Mucosa of descending colon (tissue), 3 donors: ENCODE measurements around the gene TMEM215. TPM values are rescaled to one million over a fixed set of nuclear protein-coding genes. Genes with fewer than 3 reads are reported as not detected.

Source experiments
- ATAC-seq: fragments of 200-7000 bp; cut with Tn5 transposase; one replicate; pipeline ENCODE4 v1.9.1; 2020; ENCODE audit warnings: mild to moderate bottlenecking, moderate library complexity
- DNase-seq, 3 donors: peaks; one replicate each; pipeline ENCODE4 v3.0.0-alpha.2; 2020
- H3K36me3 ChIP-seq: fragments of 200-600 bp; one replicate; pipeline ENCODE4 v1.8.0; 2021; ENCODE audit warnings: low read depth, mild to moderate bottlenecking
- H3K4me1 ChIP-seq: fragments of 200-600 bp; one replicate; pipeline ENCODE4 v1.8.0; 2021; ENCODE audit warnings: low read depth, mild to moderate bottlenecking
- H3K4me3 ChIP-seq: fragments of 200-600 bp; one replicate; pipeline ENCODE4 v1.8.0; 2021; ENCODE audit warnings: mild to moderate bottlenecking
- H3K9me3 ChIP-seq: fragments of 200-600 bp; one replicate; pipeline ENCODE4 v1.8.0; 2021; ENCODE audit warnings: mild to moderate bottlenecking
- CTCF ChIP-seq: fragments of 200-600 bp; IDR thresholded peaks from one replicate; pipeline ENCODE4 v1.8.0; 2022; ENCODE audit warnings: antibody characterized with exemption, mild to moderate bottlenecking
- intact Hi-C, 2 donors: fragments of 100-400 bp; cut with DNase I in 1 of 2; cut with micrococcal nuclease in 1 of 2; formaldehyde crosslinking; loops; one replicate each; pipeline versions ENCODE4 v1.11.0 to v1.11.1; 2022; cut with DNase I, micrococcal nuclease
- long read RNA-seq, 2 donors: library from polyadenylated mRNA; unstranded; transcript quantifications; one replicate each; pipeline ENCODE4 v2.0.0, GENCODE V29; 2019 to 2021
- total RNA-seq, 3 donors: library from RNA; stranded (reverse); fragmentation: NEBNext Ultra II Directional in 2 of 3; extraction: Animal tissue kit (Norgen Biotek cat#: 25700) in 2 of 3; gene quantifications; one replicate each; pipeline versions ENCODE4 v1.2.1 to v1.2.4, GENCODE V29; 2021 to 2023
- donor health status: DM: no; HTN: no; CAD: no; lungs with moderate emphysema.
- donor health status: DM: no; HTN: no; CAD: no.
- donor health status: DM: no; HTN: yes; CAD: no.

TMEM215 gene
- under 1 TPM in 1 of 3 donors, not detected in 2; 0.09 TPM for total RNA-seq
- long read RNA-seq, donor 1: 0 reads
- long read RNA-seq, donor 2: 0 reads

- Histone ChIP-seq H3K4me3 (no peak within 1 kb of the TSS), H3K4me1 (no peaks in the 10 kb centered on the region), H3K9me3 (no peaks in the 10 kb centered on the region), H3K36me3 (no peaks in the 10 kb centered on the region)
- intact Hi-C loops: no loop called here
- no peak for TF ChIP-seq CTCF
- no peak for DNase-seq
- no peak for ATAC-seq
These were observed at the start of gene TMEM215 for GRCh38 chr9:32783168-32783891. Gene TMEM215, plus strand, starts transcription at chr9:32783540. Its CDS starts 644 bp downstream, at chr9:32784184.

GRCh38 chr9:32735476-32735875 lies 47.9 kb upstream of the TMEM215 start:
- Histone ChIP-seq H3K9me3 (no peaks in the 10 kb centered on the region), H3K36me3 (no peaks in the 10 kb centered on the region), H3K4me3 (no peak overlapping the region), H3K4me1 (no peaks in the 10 kb centered on the region)
- DNase-seq (no peak), ATAC-seq (no peak)
- TF ChIP-seq CTCF: no peak
- intact Hi-C loops: no loop called here

- intact Hi-C loops: no loop called here
- ATAC-seq: no peak
- no peak overlapping the region for H3K4me3 ChIP-seq
- no peak for TF ChIP-seq CTCF
- H3K4me1 ChIP-seq: no peaks in the 10 kb centered on the region
- no peaks in the 10 kb centered on the region for H3K9me3 ChIP-seq
- no peak for DNase-seq
- H3K36me3 ChIP-seq: no peaks in the 10 kb centered on the region
These were observed 46.0 kb upstream of the TMEM215 start for GRCh38 chr9:32737378-32737777.

GRCh38 chr9:32738501-32739172 lies 44.7 kb upstream of the TMEM215 start:
- DNase-seq (no peak), ATAC-seq (no peak)
- Histone ChIP-seq H3K4me1 (no peaks in the 10 kb centered on the region), H3K4me3 (no peak overlapping the region), H3K9me3 (no peaks in the 10 kb centered on the region), H3K36me3 (no peaks in the 10 kb centered on the region)
- intact Hi-C loops: no loop called here
- TF ChIP-seq CTCF: no peak

GRCh38 chr9:32741706-32742105 lies 41.6 kb upstream of the TMEM215 start:
- no peak overlapping the region for H3K4me3 ChIP-seq
- no peaks in the 10 kb centered on the region for H3K4me1 ChIP-seq
- ATAC-seq (no peak), DNase-seq (no peak)
- no peaks in the 10 kb centered on the region for H3K9me3 ChIP-seq
- no peak for TF ChIP-seq CTCF
- no peaks in the 10 kb centered on the region for H3K36me3 ChIP-seq
- intact Hi-C loops: no loop called here
